ENCODE data around the gene TSFM. TPM values are rescaled to one million over a fixed set of nuclear protein-coding genes. Genes with fewer than 3 reads are reported as not detected.

Gene TSFM
- total and polyA plus RNA-seq, 2 of the 13 experiments (the other 11 are each of a cell fraction or from before 2014, with no cell fraction given), result 29.8 to 68.3 TPM

- no peak for TF ChIP-seq YEATS2 (CRISPR knock-in tag; IDR thresholded peaks at IDR 0.05; ENCODE audit: borderline replicate concordance)
- TF ChIP-seq ZKSCAN8 (CRISPR knock-in tag; IDR thresholded peaks at IDR 0.05; ENCODE audit: borderline replicate concordance), result no peak
- TF ChIP-seq NR2F6 (IDR thresholded peaks at IDR 0.05), result 0 out of 2 replicates have a peak, but pooled peaks have one; percentile 14
- no peak for TF ChIP-seq NR2F6 (CRISPR knock-in tag; IDR thresholded peaks at IDR 0.05)
- no peak for TF ChIP-seq KLF12 (CRISPR knock-in tag; IDR thresholded peaks at IDR 0.05; ENCODE audit: borderline replicate concordance)
- TF ChIP-seq, protein P1, sequence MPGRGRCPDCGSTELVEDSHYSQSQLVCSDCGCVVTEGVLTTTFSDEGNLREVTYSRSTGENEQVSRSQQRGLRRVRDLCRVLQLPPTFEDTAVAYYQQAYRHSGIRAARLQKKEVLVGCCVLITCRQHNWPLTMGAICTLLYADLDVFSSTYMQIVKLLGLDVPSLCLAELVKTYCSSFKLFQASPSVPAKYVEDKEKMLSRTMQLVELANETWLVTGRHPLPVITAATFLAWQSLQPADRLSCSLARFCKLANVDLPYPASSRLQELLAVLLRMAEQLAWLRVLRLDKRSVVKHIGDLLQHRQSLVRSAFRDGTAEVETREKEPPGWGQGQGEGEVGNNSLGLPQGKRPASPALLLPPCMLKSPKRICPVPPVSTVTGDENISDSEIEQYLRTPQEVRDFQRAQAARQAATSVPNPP (CRISPR knock-in tag; IDR thresholded peaks at IDR 0.05), result no peak
- no peak for TF ChIP-seq ISX (CRISPR knock-in tag; conservative IDR thresholded peaks at IDR 0.05)
- TF ChIP-seq, protein P2, sequence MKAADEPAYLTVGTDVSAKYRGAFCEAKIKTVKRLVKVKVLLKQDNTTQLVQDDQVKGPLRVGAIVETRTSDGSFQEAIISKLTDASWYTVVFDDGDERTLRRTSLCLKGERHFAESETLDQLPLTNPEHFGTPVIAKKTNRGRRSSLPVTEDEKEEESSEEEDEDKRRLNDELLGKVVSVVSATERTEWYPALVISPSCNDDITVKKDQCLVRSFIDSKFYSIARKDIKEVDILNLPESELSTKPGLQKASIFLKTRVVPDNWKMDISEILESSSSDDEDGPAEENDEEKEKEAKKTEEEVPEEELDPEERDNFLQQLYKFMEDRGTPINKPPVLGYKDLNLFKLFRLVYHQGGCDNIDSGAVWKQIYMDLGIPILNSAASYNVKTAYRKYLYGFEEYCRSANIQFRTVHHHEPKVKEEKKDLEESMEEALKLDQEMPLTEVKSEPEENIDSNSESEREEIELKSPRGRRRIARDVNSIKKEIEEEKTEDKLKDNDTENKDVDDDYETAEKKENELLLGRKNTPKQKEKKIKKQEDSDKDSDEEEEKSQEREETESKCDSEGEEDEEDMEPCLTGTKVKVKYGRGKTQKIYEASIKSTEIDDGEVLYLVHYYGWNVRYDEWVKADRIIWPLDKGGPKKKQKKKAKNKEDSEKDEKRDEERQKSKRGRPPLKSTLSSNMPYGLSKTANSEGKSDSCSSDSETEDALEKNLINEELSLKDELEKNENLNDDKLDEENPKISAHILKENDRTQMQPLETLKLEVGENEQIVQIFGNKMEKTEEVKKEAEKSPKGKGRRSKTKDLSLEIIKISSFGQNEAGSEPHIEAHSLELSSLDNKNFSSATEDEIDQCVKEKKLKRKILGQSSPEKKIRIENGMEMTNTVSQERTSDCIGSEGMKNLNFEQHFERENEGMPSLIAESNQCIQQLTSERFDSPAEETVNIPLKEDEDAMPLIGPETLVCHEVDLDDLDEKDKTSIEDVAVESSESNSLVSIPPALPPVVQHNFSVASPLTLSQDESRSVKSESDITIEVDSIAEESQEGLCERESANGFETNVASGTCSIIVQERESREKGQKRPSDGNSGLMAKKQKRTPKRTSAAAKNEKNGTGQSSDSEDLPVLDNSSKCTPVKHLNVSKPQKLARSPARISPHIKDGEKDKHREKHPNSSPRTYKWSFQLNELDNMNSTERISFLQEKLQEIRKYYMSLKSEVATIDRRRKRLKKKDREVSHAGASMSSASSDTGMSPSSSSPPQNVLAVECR (CRISPR knock-in tag; IDR thresholded peaks at IDR 0.05; ENCODE audit: borderline replicate concordance), result peak; percentile 22; the same call in 1 of the 2 replicates
- no peak for TF ChIP-seq CCDC6 (CRISPR knock-in tag; IDR thresholded peaks at IDR 0.05)
- TF ChIP-seq HMGA1 (CRISPR knock-in tag; conservative IDR thresholded peaks at IDR 0.05), result no peak
- TF ChIP-seq HNF4G (IDR thresholded peaks at IDR 0.05; ENCODE audit: borderline replicate concordance, low read depth, low read length), result no peak
- no peak for TF ChIP-seq HNF4G (CRISPR knock-in tag; IDR thresholded peaks at IDR 0.05; ENCODE audit: borderline replicate concordance, low read depth)
- TF ChIP-seq ZNF839 (CRISPR knock-in tag; IDR thresholded peaks at IDR 0.05; ENCODE audit: borderline replicate concordance), result no peak
- TF ChIP-seq HDAC6 (IDR thresholded peaks at IDR 0.05; ENCODE audit: low read depth, low read length), result no peak
- TF ChIP-seq NPAS2 (CRISPR knock-in tag; IDR thresholded peaks at IDR 0.05; ENCODE audit: borderline replicate concordance), result no peak
- TF ChIP-seq RXRB (CRISPR knock-in tag; IDR thresholded peaks at IDR 0.05; ENCODE audit: borderline replicate concordance), result peak; percentile 68
- TF ChIP-seq, protein P3, sequence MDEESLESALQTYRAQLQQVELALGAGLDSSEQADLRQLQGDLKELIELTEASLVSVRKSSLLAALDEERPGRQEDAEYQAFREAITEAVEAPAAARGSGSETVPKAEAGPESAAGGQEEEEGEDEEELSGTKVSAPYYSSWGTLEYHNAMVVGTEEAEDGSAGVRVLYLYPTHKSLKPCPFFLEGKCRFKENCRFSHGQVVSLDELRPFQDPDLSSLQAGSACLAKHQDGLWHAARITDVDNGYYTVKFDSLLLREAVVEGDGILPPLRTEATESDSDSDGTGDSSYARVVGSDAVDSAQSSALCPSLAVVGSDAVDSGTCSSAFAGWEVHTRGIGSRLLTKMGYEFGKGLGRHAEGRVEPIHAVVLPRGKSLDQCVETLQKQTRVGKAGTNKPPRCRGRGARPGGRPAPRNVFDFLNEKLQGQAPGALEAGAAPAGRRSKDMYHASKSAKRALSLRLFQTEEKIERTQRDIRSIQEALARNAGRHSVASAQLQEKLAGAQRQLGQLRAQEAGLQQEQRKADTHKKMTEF (CRISPR knock-in tag; IDR thresholded peaks at IDR 0.05), result no peak
- no peak for TF ChIP-seq MYNN (CRISPR knock-in tag; IDR thresholded peaks at IDR 0.05; ENCODE audit: low read depth)
- no peak for TF ChIP-seq STAG1 (CRISPR knock-in tag; IDR thresholded peaks at IDR 0.05)
- peak; percentile 67; the same call in 1 of the 2 replicates for TF ChIP-seq ONECUT2 (CRISPR knock-in tag; IDR thresholded peaks at IDR 0.05)
- TF ChIP-seq, protein P4, sequence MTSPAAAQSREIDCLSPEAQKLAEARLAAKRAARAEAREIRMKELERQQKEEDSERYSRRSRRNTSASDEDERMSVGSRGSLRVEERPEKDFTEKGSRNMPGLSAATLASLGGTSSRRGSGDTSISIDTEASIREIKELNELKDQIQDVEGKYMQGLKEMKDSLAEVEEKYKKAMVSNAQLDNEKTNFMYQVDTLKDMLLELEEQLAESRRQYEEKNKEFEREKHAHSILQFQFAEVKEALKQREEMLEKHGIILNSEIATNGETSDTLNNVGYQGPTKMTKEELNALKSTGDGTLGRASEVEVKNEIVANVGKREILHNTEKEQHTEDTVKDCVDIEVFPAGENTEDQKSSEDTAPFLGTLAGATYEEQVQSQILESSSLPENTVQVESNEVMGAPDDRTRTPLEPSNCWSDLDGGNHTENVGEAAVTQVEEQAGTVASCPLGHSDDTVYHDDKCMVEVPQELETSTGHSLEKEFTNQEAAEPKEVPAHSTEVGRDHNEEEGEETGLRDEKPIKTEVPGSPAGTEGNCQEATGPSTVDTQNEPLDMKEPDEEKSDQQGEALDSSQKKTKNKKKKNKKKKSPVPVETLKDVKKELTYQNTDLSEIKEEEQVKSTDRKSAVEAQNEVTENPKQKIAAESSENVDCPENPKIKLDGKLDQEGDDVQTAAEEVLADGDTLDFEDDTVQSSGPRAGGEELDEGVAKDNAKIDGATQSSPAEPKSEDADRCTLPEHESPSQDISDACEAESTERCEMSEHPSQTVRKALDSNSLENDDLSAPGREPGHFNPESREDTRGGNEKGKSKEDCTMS (CRISPR knock-in tag; conservative IDR thresholded peaks at IDR 0.05), result no peak
Measured at GRCh38 chr12:57735198-57735855, 47.3 kb upstream of the TSFM start (continued).
